K562 (cell line): Measurements from ENCODE around the gene NAT8L. TPM values are rescaled to one million over a fixed set of nuclear protein-coding genes. Genes with fewer than 3 reads are reported as not detected.

ENCODE experiments used
- ARID1B ChIP-seq: fragments of 450-650 bp; IDR thresholded peaks from 2 replicates; pipeline ENCODE4 v1.6.1; 2016; ENCODE audit warnings: antibody characterized with exemption, mild to moderate bottlenecking, inconsistent platforms
- BRD9 ChIP-seq: fragments of 450-650 bp; IDR thresholded peaks from 2 replicates; pipeline ENCODE4 v1.6.1; 2018; ENCODE audit warnings: low read depth; ENCODE audit not compliant: partially characterized antibody
- CBFA2T2 ChIP-seq: fragments of 450-650 bp; conservative IDR thresholded peaks from 2 replicates; pipeline ENCODE4 v1.6.1; 2017; ENCODE audit warnings: mild to moderate bottlenecking
- CBFA2T3 ChIP-seq: fragments of 450-650 bp; IDR thresholded peaks from 2 replicates; pipeline ENCODE4 v1.6.1; 2017
- CXXC5 ChIP-seq: fragments of 250-450 bp; sonication (Bioruptor Pico); IDR thresholded peaks from 2 replicates; pipeline ENCODE4 v1.8.0; 2022; ENCODE audit warnings: inconsistent platforms, mild to moderate bottlenecking, moderate library complexity
- KAT7 ChIP-seq: sonication (generic); formaldehyde crosslinking; IDR thresholded peaks from 2 replicates; pipeline ENCODE4 v1.8.0; 2022; ENCODE audit warnings: missing genetic modification reagents, mild to moderate bottlenecking, borderline replicate concordance
- polyA plus RNA-seq, 8 experiments: library from polyadenylated mRNA; depleted of rRNA in 4 of 8; stranded (reverse) in 5 of 8; unstranded in 3 of 8; fragments of >200 nt; fragmentation: Nextera tagmentation in 2 of 8; fragmentation: Illumina TruSeq in 1 of 8; extraction: Ambion mirVana in 2 of 8; extraction: Trizol in 1 of 8; gene quantifications; 2 replicates each; pipeline versions ENCODE4 v1.2.1 to v1.2.3, GENCODE V29; 2011 to 2014; ENCODE audit warnings: inconsistent platforms in 1 of 8, missing spikeins in 1 of 8
- total RNA-seq, 7 experiments: library from RNA; depleted of rRNA in 6 of 7; stranded (reverse); fragments of >200 nt in 6 of 7; fragmentation: Illumina TruSeq in 2 of 7; extraction: Trizol in 2 of 7; gene quantifications; 2 replicates each; pipeline versions ENCODE4 v1.2.1 to v1.2.3, GENCODE V29; 2011 to 2021; ENCODE audit warnings: low replicate concordance in 1 of 7
- TF ChIP-seq, protein P1 (sequence below): fragments of 450-650 bp; IDR thresholded peaks from 2 replicates; pipeline ENCODE4 v1.6.1; 2018; ENCODE audit not compliant: partially characterized antibody
- TF ChIP-seq, protein P2 (sequence below): sonication (generic); formaldehyde crosslinking; IDR thresholded peaks from 2 replicates; pipeline ENCODE4 v1.9.0; 2022; ENCODE audit warnings: mild to moderate bottlenecking, missing genetic modification reagents

Gene NAT8L
- total and polyA plus RNA-seq, 9 of the 15 experiments (the other 6 are each of a cell fraction or from before 2014, with no cell fraction given), result 0.06 to 11.0 (median 1.5) TPM

DNA sequence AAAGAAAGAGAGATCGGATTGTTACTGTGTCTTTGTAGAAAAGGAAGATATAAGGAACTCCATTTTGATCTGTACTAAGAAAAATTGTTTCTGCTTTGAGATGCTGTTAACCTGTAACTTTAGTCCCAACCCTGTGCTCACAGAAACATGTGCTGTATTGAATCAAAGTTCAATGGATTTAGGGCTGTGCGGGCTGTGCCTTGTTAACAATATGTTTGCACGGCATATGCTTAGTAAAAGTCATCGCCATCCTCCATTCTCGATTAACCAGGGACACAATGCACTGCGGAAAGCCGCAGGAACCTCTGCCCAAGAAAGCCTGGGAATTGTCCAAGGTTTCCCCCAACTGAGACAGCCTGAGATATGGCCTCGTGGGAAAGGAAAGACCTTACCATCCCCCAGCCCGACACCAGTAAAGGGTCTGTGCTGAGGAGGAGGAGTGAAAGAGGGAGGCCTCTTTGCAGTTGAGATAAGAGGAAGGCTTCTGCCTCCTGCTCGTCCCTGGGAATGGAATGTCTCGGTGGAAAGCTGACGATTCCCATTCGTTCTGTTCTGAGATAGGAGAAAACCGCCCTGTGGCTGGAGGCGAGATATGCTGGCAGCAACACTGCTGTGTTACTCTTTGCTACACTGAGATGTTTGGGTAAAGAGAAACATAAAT lies 37.6 kb upstream of the NAT8L start (continued):
- TF ChIP-seq, protein P1, sequence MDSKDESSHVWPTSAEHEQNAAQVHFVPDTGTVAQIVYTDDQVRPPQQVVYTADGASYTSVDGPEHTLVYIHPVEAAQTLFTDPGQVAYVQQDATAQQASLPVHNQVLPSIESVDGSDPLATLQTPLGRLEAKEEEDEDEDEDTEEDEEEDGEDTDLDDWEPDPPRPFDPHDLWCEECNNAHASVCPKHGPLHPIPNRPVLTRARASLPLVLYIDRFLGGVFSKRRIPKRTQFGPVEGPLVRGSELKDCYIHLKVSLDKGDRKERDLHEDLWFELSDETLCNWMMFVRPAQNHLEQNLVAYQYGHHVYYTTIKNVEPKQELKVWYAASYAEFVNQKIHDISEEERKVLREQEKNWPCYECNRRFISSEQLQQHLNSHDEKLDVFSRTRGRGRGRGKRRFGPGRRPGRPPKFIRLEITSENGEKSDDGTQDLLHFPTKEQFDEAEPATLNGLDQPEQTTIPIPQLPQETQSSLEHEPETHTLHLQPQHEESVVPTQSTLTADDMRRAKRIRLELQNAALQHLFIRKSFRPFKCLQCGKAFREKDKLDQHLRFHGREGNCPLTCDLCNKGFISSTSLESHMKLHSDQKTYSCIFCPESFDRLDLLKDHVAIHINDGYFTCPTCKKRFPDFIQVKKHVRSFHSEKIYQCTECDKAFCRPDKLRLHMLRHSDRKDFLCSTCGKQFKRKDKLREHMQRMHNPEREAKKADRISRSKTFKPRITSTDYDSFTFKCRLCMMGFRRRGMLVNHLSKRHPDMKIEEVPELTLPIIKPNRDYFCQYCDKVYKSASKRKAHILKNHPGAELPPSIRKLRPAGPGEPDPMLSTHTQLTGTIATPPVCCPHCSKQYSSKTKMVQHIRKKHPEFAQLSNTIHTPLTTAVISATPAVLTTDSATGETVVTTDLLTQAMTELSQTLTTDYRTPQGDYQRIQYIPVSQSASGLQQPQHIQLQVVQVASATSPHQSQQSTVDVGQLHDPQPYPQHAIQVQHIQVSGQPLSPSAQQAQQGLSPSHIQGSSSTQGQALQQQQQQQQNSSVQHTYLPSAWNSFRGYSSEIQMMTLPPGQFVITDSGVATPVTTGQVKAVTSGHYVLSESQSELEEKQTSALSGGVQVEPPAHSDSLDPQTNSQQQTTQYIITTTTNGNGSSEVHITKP, result peak; percentile 66
- TF ChIP-seq CBFA2T2 (peak; percentile 26; the same call in 1 of the 2 replicates), KAT7 (0 out of 2 replicates have a peak, but pooled peaks have one; percentile 48), ARID1B (peak; percentile 50; the same call in 1 of the 2 replicates), CBFA2T3 (peak; percentile 43; the same call in 1 of the 2 replicates), CXXC5 (peak; percentile 17; the same call in 1 of the 2 replicates), BRD9 (peak; percentile 14)
- TF ChIP-seq, protein P2, sequence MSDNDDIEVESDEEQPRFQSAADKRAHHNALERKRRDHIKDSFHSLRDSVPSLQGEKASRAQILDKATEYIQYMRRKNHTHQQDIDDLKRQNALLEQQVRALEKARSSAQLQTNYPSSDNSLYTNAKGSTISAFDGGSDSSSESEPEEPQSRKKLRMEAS (CRISPR knock-in tag), result peak; percentile 45; the same call in 1 of the 2 replicates
